H1 (cell line): ENCODE results near the gene CHRM1. TPM values are rescaled to one million over a fixed set of nuclear protein-coding genes. Genes with fewer than 3 reads are reported as not detected.

Source experiments
- CTCF ChIA-PET: fragments of 300-600 bp; sonication (Branson Sonifier 250); formaldehyde crosslinking; loops from one replicate; lab custom pipeline; 2021; ENCODE audit not compliant: partially characterized antibody; lab: Charles Lee
- POLR2A ChIA-PET: fragments of 300-600 bp; sonication (Branson Sonifier 250); formaldehyde crosslinking; loops from one replicate; lab custom pipeline; 2021; ENCODE audit warnings: inconsistent platforms; ENCODE audit not compliant: partially characterized antibody; lab: Charles Lee
- DNase-seq, 2 experiments: peaks; one replicate each; pipeline versions ENCODE4 v3.0.0 to v3.0.0-alpha.2; 2010 to 2022; ENCODE audit warnings: low spot score in 2 of 2, low read depth in 1 of 2, mixed read lengths in 1 of 2
- FAIRE-seq: peaks from 2 replicates; lab custom pipeline; 2011; peaks lifted over from hg19 to GRCh38; lab: Jason Lieb, UNC
- H2AFZ ChIP-seq: 2 replicates; pipeline ENCODE4 v1.8.1; 2012; ENCODE audit warnings: low read length, inconsistent platforms
- H2AK5ac ChIP-seq: 2 replicates; pipeline ENCODE4 v1.6.1; 2013; ENCODE audit warnings: low read depth, low read length
- H2BK120ac ChIP-seq: replicated peaks from 2 replicates; pipeline ENCODE3; 2013; ENCODE audit warnings: low read depth, low read length, inconsistent platforms
- H2BK12ac ChIP-seq: 2 replicates; pipeline ENCODE4 v1.6.1; 2013; ENCODE audit warnings: low read depth, low read length
- H2BK15ac ChIP-seq: 2 replicates; pipeline ENCODE4 v1.6.1; 2013; ENCODE audit warnings: low read length
- H2BK20ac ChIP-seq: 2 replicates; pipeline ENCODE4 v1.6.1; 2013; ENCODE audit warnings: low read length
- H2BK5ac ChIP-seq: 2 replicates; pipeline ENCODE4 v1.6.1; 2013; ENCODE audit warnings: low read depth, low read length
- H3K14ac ChIP-seq: 2 replicates; pipeline ENCODE4 v1.6.1; 2013; ENCODE audit warnings: inconsistent platforms; ENCODE audit not compliant: insufficient read length
- H3K18ac ChIP-seq: 2 replicates; pipeline ENCODE4 v1.6.1; 2013; ENCODE audit warnings: low read length; ENCODE audit errors: extremely low read depth
- H3K23ac ChIP-seq: 2 replicates; pipeline ENCODE4 v1.6.1; 2013; ENCODE audit warnings: inconsistent platforms; ENCODE audit not compliant: insufficient read length
- H3K23me2 ChIP-seq: 2 replicates; pipeline ENCODE4 v1.6.1; 2013; ENCODE audit warnings: low read depth, low read length
- H3K27ac ChIP-seq: 2 replicates; pipeline ENCODE4 v1.6.1; 2011; ENCODE audit warnings: low read depth, low read length, inconsistent platforms
- H3K27me3 ChIP-seq, 4 experiments: replicated peaks in 1 of 4; 1 replicate in 1 of 4; 2 replicates in 3 of 4; pipeline versions ENCODE4 v1.6.1 to v1.8.1; 2011 to 2013; ENCODE audit warnings: low read length in 3 of 4, mild to moderate bottlenecking in 3 of 4, inconsistent platforms in 2 of 4, mixed read lengths in 2 of 4, moderate library complexity in 1 of 4; ENCODE audit not compliant: control insufficient read depth in 3 of 4, insufficient read depth in 3 of 4; ENCODE audit errors: extremely low read depth in 1 of 4
- H3K36me3 ChIP-seq, 4 experiments: 2 replicates each; pipeline versions ENCODE4 v1.6.1 to v1.8.1; 2011 to 2013; ENCODE audit warnings: mild to moderate bottlenecking in 4 of 4, low read length in 3 of 4, moderate library complexity in 2 of 4, control low read depth in 1 of 4, inconsistent platforms in 1 of 4; ENCODE audit not compliant: insufficient read depth in 4 of 4, control insufficient read depth in 2 of 4
- H3K4ac ChIP-seq: replicated peaks from 2 replicates; pipeline ENCODE3; 2013; ENCODE audit warnings: low read length, low read depth, mixed read lengths, inconsistent platforms; ENCODE audit not compliant: insufficient read length
- H3K4me1 ChIP-seq, 4 experiments: replicated peaks in 1 of 4; 1 replicate in 1 of 4; 2 replicates in 3 of 4; pipeline versions ENCODE4 v1.6.1 to v1.8.1; 2011 to 2013; ENCODE audit warnings: low read length in 3 of 4, inconsistent platforms in 2 of 4, mixed read lengths in 1 of 4; ENCODE audit not compliant: insufficient read depth in 4 of 4, control insufficient read depth in 3 of 4
- H3K4me2 ChIP-seq, 2 experiments: 2 replicates each; pipeline versions ENCODE4 v1.6.1 to v1.8.1; 2011 to 2013; ENCODE audit warnings: low read depth in 2 of 2, low read length in 2 of 2, control low read depth in 1 of 2, inconsistent platforms in 1 of 2, mild to moderate bottlenecking in 1 of 2; ENCODE audit not compliant: insufficient read depth in 1 of 2
- H3K4me3 ChIP-seq, 4 experiments: fragments of 200-600, 300-600 bp in 1 of 4; sonication (generic), shearing (Covaris generic), sonication (Bioruptor Twin) in 1 of 4; 2 replicates each; pipeline versions ENCODE4 v1.5.1 to v1.8.1; 2011 to 2016; ENCODE audit warnings: low read length in 4 of 4, low read depth in 3 of 4, control low read depth in 2 of 4, inconsistent platforms in 2 of 4, mild to moderate bottlenecking in 2 of 4, mixed read lengths in 1 of 4, moderate library complexity in 1 of 4; ENCODE audit not compliant: insufficient read depth in 2 of 4; ENCODE audit errors: extremely low read depth in 1 of 4
- H3K56ac ChIP-seq: replicated peaks from 2 replicates; pipeline ENCODE3; 2013; ENCODE audit warnings: low read depth, mild to moderate bottlenecking, mixed read lengths, low read length, inconsistent platforms; ENCODE audit not compliant: insufficient read length
- H3K79me1 ChIP-seq: 2 replicates; pipeline ENCODE4 v1.6.1; 2013; ENCODE audit warnings: low read depth, low read length, control low read depth
- H3K79me2 ChIP-seq, 2 experiments: 2 replicates each; pipeline versions ENCODE4 v1.6.1 to v1.8.1; 2012 to 2013; ENCODE audit warnings: low read length in 2 of 2, mild to moderate bottlenecking in 2 of 2, inconsistent platforms in 1 of 2; ENCODE audit not compliant: insufficient read depth in 2 of 2, control insufficient read depth in 1 of 2
- H3K9ac ChIP-seq, 4 experiments: replicated peaks in 1 of 4; 1 replicate in 1 of 4; 2 replicates in 3 of 4; pipeline versions ENCODE4 v1.6.1 to v1.8.1; 2011 to 2013; ENCODE audit warnings: low read depth in 3 of 4, low read length in 3 of 4, control low read depth in 2 of 4, mild to moderate bottlenecking in 2 of 4, moderate library complexity in 2 of 4, inconsistent platforms in 1 of 4; ENCODE audit errors: extremely low read depth in 1 of 4
- H3K9me3 ChIP-seq, 2 experiments: 2 replicates each; pipeline versions ENCODE4 v1.6.1 to v1.8.1; 2012 to 2013; ENCODE audit warnings: mild to moderate bottlenecking in 2 of 2, moderate library complexity in 2 of 2, control low read depth in 1 of 2, inconsistent platforms in 1 of 2, low read depth in 1 of 2, low read length in 1 of 2, mixed read lengths in 1 of 2; ENCODE audit not compliant: insufficient read depth in 2 of 2
- H4K20me1 ChIP-seq, 2 experiments: replicated peaks in 1 of 2; 2 replicates each; pipeline versions ENCODE3 to v1.8.1; 2011 to 2013; ENCODE audit warnings: inconsistent platforms in 2 of 2, low read length in 2 of 2, mild to moderate bottlenecking in 1 of 2; ENCODE audit not compliant: insufficient read depth in 2 of 2, control insufficient read depth in 1 of 2
- H4K5ac ChIP-seq: 2 replicates; pipeline ENCODE4 v1.6.1; 2013; ENCODE audit warnings: low read length, low read depth, mixed read lengths, inconsistent platforms; ENCODE audit not compliant: insufficient read length
- H4K8ac ChIP-seq: 2 replicates; pipeline ENCODE4 v1.8.0; 2013; ENCODE audit warnings: mild to moderate bottlenecking, moderate library complexity, low read length, inconsistent platforms; ENCODE audit not compliant: insufficient read depth; ENCODE audit errors: extremely low read depth
- H4K91ac ChIP-seq: replicated peaks from 2 replicates; pipeline ENCODE3; 2013; ENCODE audit warnings: low read length, mixed read lengths, inconsistent platforms; ENCODE audit not compliant: insufficient read length
- CHD2 ChIP-seq: IDR thresholded peaks from 2 replicates; pipeline ENCODE4 v1.6.1; 2012; ENCODE audit warnings: low read length, improper control_type of control experiment
- KDM1A ChIP-seq: fragments of 200-600, 300-600 bp; sonication (generic); IDR thresholded peaks from 2 replicates; pipeline ENCODE4 v1.7.1; 2016; ENCODE audit warnings: mild to moderate bottlenecking, low read length, borderline replicate concordance
- KDM5A ChIP-seq: fragments of 200-600 bp; IDR thresholded peaks from 2 replicates; pipeline ENCODE4 v1.7.1; 2012; ENCODE audit warnings: mild to moderate bottlenecking, low read length, inconsistent platforms, mixed read lengths
- WGBS, 2 experiments: shearing (Covaris generic) in 1 of 2; methylation state at CpG; one replicate each; pipeline versions ENCODE4 v1.1.6 to v1.1.7; 2013 to 2015; ENCODE audit warnings: low lambda C conversion rate in 2 of 2, mixed read lengths in 2 of 2, inconsistent platforms in 1 of 2, low coverage in 1 of 2, missing lambda C conversion rate in 1 of 2; ENCODE audit not compliant: insufficient replicate concordance in 2 of 2, insufficient coverage in 1 of 2, insufficient read length in 1 of 2; ENCODE audit errors: extremely low coverage in 1 of 2, missing lambda C conversion rate in 1 of 2; 5-methylcytosine and 5-hydroxymethylcytosine counted together
- polyA plus RNA-seq, 7 experiments: library from polyadenylated mRNA; depleted of rRNA in 3 of 7; stranded (reverse) in 5 of 7; unstranded in 2 of 7; fragments of >200 nt in 5 of 7; fragments of 200-250 nt in 2 of 7; gene quantifications; 1 replicate in 5 of 7; 2 replicates in 1 of 7; 4 replicates in 1 of 7; pipeline versions ENCODE4 v1.2.1 to v1.2.3, GENCODE V29; 2011 to 2013; ENCODE audit warnings: missing spikeins in 2 of 7, mixed read lengths in 2 of 7
- total RNA-seq: library from RNA; stranded (reverse); fragmentation: NEBNext Ultra II Directional; extraction: Animal tissue kit (Norgen Biotek cat#: 25700); gene quantifications from 2 replicates; pipeline ENCODE4 v1.2.1, GENCODE V29; 2021

Gene CHRM1
- total and polyA plus RNA-seq, 2 of the 8 experiments (the other 6 are each of a cell fraction or from before 2014, with no cell fraction given), result 0.08 TPM; not detected in 1

GRCh38 chr11:62958547-62959421, 37.6 kb upstream of the CHRM1 start:
- no peak overlapping the region for H2BK20ac ChIP-seq
- TF ChIP-seq KDM5A (no peak), CHD2 (no peak), KDM1A (no peak)
- TF ChIP-seq, all 59 proteins: peak for 0
- Histone ChIP-seq H3K23me2 (no peaks in the 10 kb centered on the region), H3K79me1 (no peaks in the 10 kb centered on the region), H3K36me3 (no peaks in the 10 kb centered on the region), H3K27ac (no peak overlapping the region), H4K5ac (no peak overlapping the region), H4K8ac (no peak overlapping the region), H4K91ac (no peak overlapping the region), H2BK12ac (no peak overlapping the region), H2BK120ac (no peak overlapping the region), H2BK15ac (no peak overlapping the region), H3K9me3 (no peaks in the 10 kb centered on the region), H3K27me3 (no peaks in the 10 kb centered on the region), H3K4me2 (no peak overlapping the region), H3K23ac (no peak overlapping the region), H3K9ac (no peak overlapping the region), H3K56ac (no peak overlapping the region), H4K20me1 (no peaks in the 10 kb centered on the region), H3K4me1 (0 out of 7 replicates have a peak, but pooled peaks cover 0 to 3% (median 0%) of the 10 kb centered on the region in 4 experiments), H3K4me3 (no peak overlapping the region), H3K79me2 (no peaks in the 10 kb centered on the region), H3K14ac (no peak overlapping the region), H2AK5ac (no peak overlapping the region), H2AFZ (no peak overlapping the region), H2BK5ac (no peak overlapping the region), H3K4ac (no peak overlapping the region), H3K18ac (no peak overlapping the region; the same call in 1 of the 2 replicates)
- FAIRE-seq (no peak), DNase-seq (no peak)
- WGBS, 2 experiments, result 91% methylated on average over 11 of the region's 11 CpGs; no CpG with 5 or more reads in 1 of the 2 experiments
- CTCF ChIA-PET, result interaction anchor here (0.8 to 2.9 kb wide), 9 partner anchors 11 to 64 kb away, joined by 3 to 18 read pairs (median 4); no protein-coding TSS in a partner anchor
- POLR2A ChIA-PET, result no interaction called here
